ENCODE results near the gene GPRC5D. TPM values are rescaled to one million over a fixed set of nuclear protein-coding genes. Genes with fewer than 3 reads are reported as not detected.
A peak's percentile ranks its signal among the peaks of the same experiment; 100 is the strongest.

GPRC5D gene
- total and polyA plus RNA-seq, 9 of the 15 experiments (the other 6 are each of a cell fraction or from before 2014, with no cell fraction given): 1.0 to 1.1 TPM; not detected in 7

DNA sequence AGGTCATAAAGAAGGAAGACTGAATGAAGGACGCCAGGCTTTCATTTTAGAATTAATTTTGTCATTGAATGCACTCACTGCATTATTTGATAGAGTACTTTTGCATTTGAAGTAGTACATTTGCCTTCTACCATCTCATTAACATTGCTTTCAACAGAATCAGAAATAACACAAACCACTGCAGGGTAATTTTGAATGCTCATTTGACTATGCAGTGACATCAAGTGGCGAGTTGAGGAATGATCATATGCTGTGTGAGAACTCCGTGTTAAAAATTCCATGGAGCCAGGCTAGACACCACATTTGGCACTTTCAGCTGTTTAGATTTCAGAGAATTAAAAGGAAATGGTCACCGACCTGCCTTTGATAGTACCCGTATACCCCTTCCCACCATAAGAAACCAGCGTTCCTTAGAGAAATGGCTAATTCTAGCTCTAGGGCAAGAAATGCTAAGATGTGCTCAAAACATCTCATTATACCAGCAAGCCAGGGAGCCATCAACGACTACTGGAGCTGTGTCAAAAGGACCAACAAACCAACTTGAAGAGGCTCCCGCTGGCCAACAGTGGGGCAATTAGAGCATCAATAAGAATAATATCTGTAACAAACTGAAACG, 31.6 kb upstream of the GPRC5D start:
- H3K27ac ChIP-seq (ENCODE audit: extremely low read depth, low read depth, low read length): no peak overlapping the region
- no peaks in the 10 kb centered on the region for H3K9me1 ChIP-seq (ENCODE audit: control insufficient read depth, insufficient read depth, low read length)
- H3K4me3 ChIP-seq: no peak overlapping the region
- peaks cover 24% of the 10 kb centered on the region; the same call in 2 of the 3 replicates for H3K36me3 ChIP-seq (ENCODE audit: control insufficient read depth, insufficient read depth, low read length)
- DNase-seq (ENCODE audit: extremely low read depth in 1 of 4, low spot score in 3 of 4) (peak; percentile 16 to 29 (median 22)), FAIRE-seq (peak; percentile 62), ATAC-seq (peak; percentile 81)
- H3K9me3 ChIP-seq (replicated peaks; ENCODE audit: control insufficient read depth, insufficient read depth, low read depth, low read length): no peaks in the 10 kb centered on the region
- H2AFZ ChIP-seq (ENCODE audit: low read depth, low read length): no peak overlapping the region
- WGBS (ENCODE audit: insufficient coverage, low coverage, missing lambda C conversion rate): 28% methylated on average over 9 of the region's 9 CpGs
- TF ChIP-seq, protein P1, sequence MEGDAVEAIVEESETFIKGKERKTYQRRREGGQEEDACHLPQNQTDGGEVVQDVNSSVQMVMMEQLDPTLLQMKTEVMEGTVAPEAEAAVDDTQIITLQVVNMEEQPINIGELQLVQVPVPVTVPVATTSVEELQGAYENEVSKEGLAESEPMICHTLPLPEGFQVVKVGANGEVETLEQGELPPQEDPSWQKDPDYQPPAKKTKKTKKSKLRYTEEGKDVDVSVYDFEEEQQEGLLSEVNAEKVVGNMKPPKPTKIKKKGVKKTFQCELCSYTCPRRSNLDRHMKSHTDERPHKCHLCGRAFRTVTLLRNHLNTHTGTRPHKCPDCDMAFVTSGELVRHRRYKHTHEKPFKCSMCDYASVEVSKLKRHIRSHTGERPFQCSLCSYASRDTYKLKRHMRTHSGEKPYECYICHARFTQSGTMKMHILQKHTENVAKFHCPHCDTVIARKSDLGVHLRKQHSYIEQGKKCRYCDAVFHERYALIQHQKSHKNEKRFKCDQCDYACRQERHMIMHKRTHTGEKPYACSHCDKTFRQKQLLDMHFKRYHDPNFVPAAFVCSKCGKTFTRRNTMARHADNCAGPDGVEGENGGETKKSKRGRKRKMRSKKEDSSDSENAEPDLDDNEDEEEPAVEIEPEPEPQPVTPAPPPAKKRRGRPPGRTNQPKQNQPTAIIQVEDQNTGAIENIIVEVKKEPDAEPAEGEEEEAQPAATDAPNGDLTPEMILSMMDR (IDR thresholded peaks at IDR 0.05 in 2 of 3, conservative IDR thresholded peaks at IDR 0.05 in 1 of 3; ENCODE audit: insufficient read depth in 2 of 3, low read depth in 1 of 3, low read length in 3 of 3): peak; percentile 38 to 66 (median 52); a peak in 4 of 6 replicates
- TF ChIP-seq SMC3 (conservative IDR thresholded peaks at IDR 0.05; ENCODE audit: insufficient read depth, low read depth, low read length): 0 out of 2 replicates have a peak, but pooled peaks have one; percentile 8
- TF ChIP-seq MTA1 (IDR thresholded peaks at IDR 0.05; ENCODE audit: borderline replicate concordance): no peak
- TF ChIP-seq, protein P2, sequence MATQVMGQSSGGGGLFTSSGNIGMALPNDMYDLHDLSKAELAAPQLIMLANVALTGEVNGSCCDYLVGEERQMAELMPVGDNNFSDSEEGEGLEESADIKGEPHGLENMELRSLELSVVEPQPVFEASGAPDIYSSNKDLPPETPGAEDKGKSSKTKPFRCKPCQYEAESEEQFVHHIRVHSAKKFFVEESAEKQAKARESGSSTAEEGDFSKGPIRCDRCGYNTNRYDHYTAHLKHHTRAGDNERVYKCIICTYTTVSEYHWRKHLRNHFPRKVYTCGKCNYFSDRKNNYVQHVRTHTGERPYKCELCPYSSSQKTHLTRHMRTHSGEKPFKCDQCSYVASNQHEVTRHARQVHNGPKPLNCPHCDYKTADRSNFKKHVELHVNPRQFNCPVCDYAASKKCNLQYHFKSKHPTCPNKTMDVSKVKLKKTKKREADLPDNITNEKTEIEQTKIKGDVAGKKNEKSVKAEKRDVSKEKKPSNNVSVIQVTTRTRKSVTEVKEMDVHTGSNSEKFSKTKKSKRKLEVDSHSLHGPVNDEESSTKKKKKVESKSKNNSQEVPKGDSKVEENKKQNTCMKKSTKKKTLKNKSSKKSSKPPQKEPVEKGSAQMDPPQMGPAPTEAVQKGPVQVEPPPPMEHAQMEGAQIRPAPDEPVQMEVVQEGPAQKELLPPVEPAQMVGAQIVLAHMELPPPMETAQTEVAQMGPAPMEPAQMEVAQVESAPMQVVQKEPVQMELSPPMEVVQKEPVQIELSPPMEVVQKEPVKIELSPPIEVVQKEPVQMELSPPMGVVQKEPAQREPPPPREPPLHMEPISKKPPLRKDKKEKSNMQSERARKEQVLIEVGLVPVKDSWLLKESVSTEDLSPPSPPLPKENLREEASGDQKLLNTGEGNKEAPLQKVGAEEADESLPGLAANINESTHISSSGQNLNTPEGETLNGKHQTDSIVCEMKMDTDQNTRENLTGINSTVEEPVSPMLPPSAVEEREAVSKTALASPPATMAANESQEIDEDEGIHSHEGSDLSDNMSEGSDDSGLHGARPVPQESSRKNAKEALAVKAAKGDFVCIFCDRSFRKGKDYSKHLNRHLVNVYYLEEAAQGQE (IDR thresholded peaks at IDR 0.05; ENCODE audit: borderline replicate concordance): peak; percentile 44; the same call in 1 of the 2 replicates
- TF ChIP-seq, protein P2 (CRISPR knock-in tag; IDR thresholded peaks at IDR 0.05; ENCODE audit: low read depth): no peak
- TF ChIP-seq RAD21 (CRISPR knock-in tag; conservative IDR thresholded peaks at IDR 0.05 in 1 of 2, IDR thresholded peaks at IDR 0.05 in 1 of 2): peak; percentile 41 to 61
- no peak for TF ChIP-seq ZSCAN29 (IDR thresholded peaks at IDR 0.05)
- no peak overlapping the region for H3K4me2 ChIP-seq (ENCODE audit: insufficient read depth, low read length)
- H4K20me1 ChIP-seq (replicated peaks; ENCODE audit: control insufficient read depth, insufficient read depth, low read length): no peaks in the 10 kb centered on the region
- no peak overlapping the region for H3K9ac ChIP-seq (ENCODE audit: insufficient read depth in 1 of 2, low read depth in 2 of 2, low read length in 2 of 2)
- no peaks in the 10 kb centered on the region for H3K27me3 ChIP-seq (ENCODE audit: control insufficient read depth in 2 of 2, insufficient read depth in 2 of 2, low read length in 2 of 2)
- in situ Hi-C loops (cut with MboI) (loop anchor here (5.0 kb wide), 1 partner anchor 71 kb away; no protein-coding TSS in a partner anchor), intact Hi-C loops (cut with micrococcal nuclease) (loop anchor here (2.0 to 5.0 kb wide), 3 partner anchors 67 to 229 kb away; no protein-coding TSS in a partner anchor)
- POLR2A ChIA-PET: interaction anchor here (0.9 to 1.0 kb wide), 2 partner anchors 17 to 60 kb away, joined by 4 read pairs; no protein-coding TSS in a partner anchor
- no peaks in the 10 kb centered on the region for H3K79me2 ChIP-seq (ENCODE audit: control insufficient read depth, insufficient read depth, low read length)
- no TSS peak for BruUV-seq (replicated peaks)
- CTCF ChIA-PET (ENCODE audit: low intra/inter-chr PET ratio): interaction anchor here (0.6 to 1.3 kb wide), 3 partner anchors 67 to 225 kb away, joined by 3 to 6 read pairs (median 5); no protein-coding TSS in a partner anchor
- peaks cover 0 to 2% of the 10 kb centered on the region in 2 experiments; a peak in 1 of 5 replicates for H3K4me1 ChIP-seq (replicated peaks in 1 of 2; ENCODE audit: control insufficient read depth in 2 of 2, insufficient read depth in 2 of 2, low read length in 2 of 2)
